Panc1 (cell line): ENCODE measurements around the gene CCDC71. TPM values are rescaled to one million over a fixed set of nuclear protein-coding genes. Genes with fewer than 3 reads are reported as not detected.
A peak's percentile ranks its signal among the peaks of the same experiment; 100 is the strongest.

Experiments used
- ATAC-seq: fragments of 200-7000 bp; cut with Tn5 transposase; 2 replicates; pipeline ENCODE4 v1.9.1; 2020; ENCODE audit warnings: mild to moderate bottlenecking, moderate library complexity
- BruUV-seq: library from RNA; stranded (reverse); fragments of 400-500 nt; replicated peaks from 2 replicates; lab custom pipeline; 2021; lab: Mats Ljungman, UMichigan
- CTCF ChIA-PET: fragments of 300-600 bp; sonication (Branson Sonifier 250); formaldehyde crosslinking; loops from one replicate; lab custom pipeline; 2022; ENCODE audit warnings: antibody characterized with exemption; lab: Charles Lee
- POLR2A ChIA-PET: fragments of 300-600 bp; sonication (Branson Sonifier 250); formaldehyde crosslinking; loops from one replicate; lab custom pipeline; 2022; ENCODE audit warnings: antibody characterized with exemption; lab: Charles Lee
- DNase-seq: peaks from one replicate; pipeline ENCODE4 v3.0.0-alpha.2; 2010; ENCODE audit warnings: low read depth, low spot score
- H3K27ac ChIP-seq: 2 replicates; pipeline ENCODE4 v1.5.1; 2011; ENCODE audit warnings: mild to moderate bottlenecking, low read length, inconsistent platforms
- H3K27me3 ChIP-seq: fragments of 200-500 bp; sonication (Bioruptor generic); 2 replicates; pipeline ENCODE4 v1.6.0; 2014; ENCODE audit warnings: low read length, inconsistent platforms; ENCODE audit not compliant: control insufficient read depth, insufficient read depth
- H3K36me3 ChIP-seq: fragments of 200-500 bp; sonication (Bioruptor generic); 2 replicates; pipeline ENCODE4 v1.5.1; 2014; ENCODE audit warnings: inconsistent platforms, mild to moderate bottlenecking, low read length, moderate library complexity; ENCODE audit not compliant: control insufficient read depth, insufficient read depth
- H3K4me1 ChIP-seq: 2 replicates; pipeline ENCODE4 v1.5.1; 2011; ENCODE audit warnings: inconsistent platforms, mild to moderate bottlenecking, low read length, moderate library complexity; ENCODE audit not compliant: control insufficient read depth, insufficient read depth
- H3K4me3 ChIP-seq, 2 experiments: 2 replicates each; pipeline ENCODE4 v1.5.1; 2011 to 2012; ENCODE audit warnings: low read depth in 2 of 2, low read length in 2 of 2, mild to moderate bottlenecking in 2 of 2, inconsistent platforms in 1 of 2, moderate library complexity in 1 of 2
- H3K9me3 ChIP-seq: fragments of 200-500 bp; sonication (Bioruptor generic); 2 replicates; pipeline ENCODE4 v1.5.1; 2014; ENCODE audit warnings: low read depth, mild to moderate bottlenecking, inconsistent platforms, low read length, moderate library complexity; ENCODE audit not compliant: control insufficient read depth, insufficient read depth
- POLR2AphosphoS5 ChIP-seq: IDR thresholded peaks from 2 replicates; pipeline ENCODE4 v1.6.1; 2012; ENCODE audit warnings: mild to moderate bottlenecking, low read depth, low read length, moderate library complexity
- SIN3A ChIP-seq: IDR thresholded peaks from 2 replicates; pipeline ENCODE4 v1.6.1; 2012; ENCODE audit warnings: low read depth, mild to moderate bottlenecking, low read length, moderate library complexity, borderline replicate concordance; ENCODE audit not compliant: insufficient read depth
- TCF7L2 ChIP-seq: IDR thresholded peaks from 2 replicates; pipeline ENCODE4 v1.6.1; 2011; ENCODE audit warnings: mild to moderate bottlenecking, low read depth, low read length, inconsistent platforms
- in situ Hi-C: cut with HindIII; loops from 2 replicates; pipeline ENCODE4 v1.10.0; 2016; ENCODE audit warnings: low sequenced_read_pairs, low pct_unique_long_range_greater_than_20kb
- intact Hi-C: fragments of 100-400 bp; cut with micrococcal nuclease; formaldehyde crosslinking; loops from one replicate; pipeline ENCODE4 v1.10.0; 2022; ENCODE audit not compliant: unreplicated experiment
- total RNA-seq: library from RNA; stranded (reverse); gene quantifications from one replicate; pipeline ENCODE4 v1.2.1, GENCODE V29; 2021; ENCODE audit not compliant: unreplicated experiment
- TF ChIP-seq, protein P1 (sequence below): fragments of 450-650 bp; IDR thresholded peaks from 2 replicates; pipeline ENCODE4 v1.5.1; 2017; ENCODE audit warnings: mild to moderate bottlenecking
- TF ChIP-seq, protein P2 (sequence below), 2 experiments: IDR thresholded peaks; 2 replicates each; pipeline ENCODE4 v1.6.1; 2011 to 2012; ENCODE audit warnings: low read depth in 2 of 2, control low read depth in 1 of 2, low read length in 1 of 2, mild to moderate bottlenecking in 1 of 2, moderate library complexity in 1 of 2; ENCODE audit not compliant: insufficient read depth in 1 of 2

Gene CCDC71
- total RNA-seq, 1 experiment from 2014 or later, result 14.1 TPM

DNA sequence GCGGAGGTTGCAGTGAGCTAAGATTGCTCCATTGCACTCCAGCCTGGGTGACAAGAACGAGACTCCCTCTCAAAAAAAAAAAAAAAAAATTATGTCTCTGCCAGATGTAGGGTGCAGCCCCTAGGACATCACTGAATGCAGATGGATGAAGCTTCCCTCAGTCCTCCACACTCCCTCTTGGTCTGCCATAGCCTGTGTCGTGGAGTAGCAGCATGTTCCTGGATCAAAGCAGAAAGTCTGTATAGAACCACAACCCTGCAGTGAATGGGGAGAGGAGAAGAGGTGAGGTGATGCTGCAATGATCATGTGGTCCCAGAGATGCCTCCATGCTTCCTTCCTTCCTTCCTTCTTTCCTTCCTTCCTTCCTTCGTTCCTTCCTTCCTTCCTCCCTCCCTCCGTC is 18.0 kb downstream of the CCDC71 start:
- POLR2A ChIA-PET, result no interaction called here
- in situ Hi-C loops, result no loop called here

DNA sequence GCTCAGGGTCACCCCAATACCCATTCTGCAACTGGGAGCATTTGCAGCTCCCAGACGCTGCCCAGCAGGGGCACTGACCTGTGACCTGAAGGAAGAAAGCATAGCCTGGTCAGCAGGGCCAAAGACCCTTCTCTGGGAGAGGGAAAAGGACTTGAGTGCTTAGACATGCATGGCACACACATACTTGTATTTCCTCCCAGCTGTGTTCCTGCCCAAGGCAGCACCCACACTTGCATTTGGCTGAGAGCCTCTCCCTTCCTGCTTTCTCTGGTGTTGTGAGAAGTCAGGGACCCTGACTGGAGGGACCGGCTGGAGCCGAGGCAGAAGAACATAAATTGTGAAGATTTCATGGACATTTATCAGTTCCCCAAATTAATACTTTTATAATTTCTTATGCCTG is 26.1 kb downstream of the CCDC71 start:
- TF ChIP-seq TCF7L2, result no peak
- TF ChIP-seq POLR2AphosphoS5, result no peak
- TF ChIP-seq, protein P1, sequence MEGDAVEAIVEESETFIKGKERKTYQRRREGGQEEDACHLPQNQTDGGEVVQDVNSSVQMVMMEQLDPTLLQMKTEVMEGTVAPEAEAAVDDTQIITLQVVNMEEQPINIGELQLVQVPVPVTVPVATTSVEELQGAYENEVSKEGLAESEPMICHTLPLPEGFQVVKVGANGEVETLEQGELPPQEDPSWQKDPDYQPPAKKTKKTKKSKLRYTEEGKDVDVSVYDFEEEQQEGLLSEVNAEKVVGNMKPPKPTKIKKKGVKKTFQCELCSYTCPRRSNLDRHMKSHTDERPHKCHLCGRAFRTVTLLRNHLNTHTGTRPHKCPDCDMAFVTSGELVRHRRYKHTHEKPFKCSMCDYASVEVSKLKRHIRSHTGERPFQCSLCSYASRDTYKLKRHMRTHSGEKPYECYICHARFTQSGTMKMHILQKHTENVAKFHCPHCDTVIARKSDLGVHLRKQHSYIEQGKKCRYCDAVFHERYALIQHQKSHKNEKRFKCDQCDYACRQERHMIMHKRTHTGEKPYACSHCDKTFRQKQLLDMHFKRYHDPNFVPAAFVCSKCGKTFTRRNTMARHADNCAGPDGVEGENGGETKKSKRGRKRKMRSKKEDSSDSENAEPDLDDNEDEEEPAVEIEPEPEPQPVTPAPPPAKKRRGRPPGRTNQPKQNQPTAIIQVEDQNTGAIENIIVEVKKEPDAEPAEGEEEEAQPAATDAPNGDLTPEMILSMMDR, result no peak
- no peak for TF ChIP-seq SIN3A
- TF ChIP-seq, protein P2, sequence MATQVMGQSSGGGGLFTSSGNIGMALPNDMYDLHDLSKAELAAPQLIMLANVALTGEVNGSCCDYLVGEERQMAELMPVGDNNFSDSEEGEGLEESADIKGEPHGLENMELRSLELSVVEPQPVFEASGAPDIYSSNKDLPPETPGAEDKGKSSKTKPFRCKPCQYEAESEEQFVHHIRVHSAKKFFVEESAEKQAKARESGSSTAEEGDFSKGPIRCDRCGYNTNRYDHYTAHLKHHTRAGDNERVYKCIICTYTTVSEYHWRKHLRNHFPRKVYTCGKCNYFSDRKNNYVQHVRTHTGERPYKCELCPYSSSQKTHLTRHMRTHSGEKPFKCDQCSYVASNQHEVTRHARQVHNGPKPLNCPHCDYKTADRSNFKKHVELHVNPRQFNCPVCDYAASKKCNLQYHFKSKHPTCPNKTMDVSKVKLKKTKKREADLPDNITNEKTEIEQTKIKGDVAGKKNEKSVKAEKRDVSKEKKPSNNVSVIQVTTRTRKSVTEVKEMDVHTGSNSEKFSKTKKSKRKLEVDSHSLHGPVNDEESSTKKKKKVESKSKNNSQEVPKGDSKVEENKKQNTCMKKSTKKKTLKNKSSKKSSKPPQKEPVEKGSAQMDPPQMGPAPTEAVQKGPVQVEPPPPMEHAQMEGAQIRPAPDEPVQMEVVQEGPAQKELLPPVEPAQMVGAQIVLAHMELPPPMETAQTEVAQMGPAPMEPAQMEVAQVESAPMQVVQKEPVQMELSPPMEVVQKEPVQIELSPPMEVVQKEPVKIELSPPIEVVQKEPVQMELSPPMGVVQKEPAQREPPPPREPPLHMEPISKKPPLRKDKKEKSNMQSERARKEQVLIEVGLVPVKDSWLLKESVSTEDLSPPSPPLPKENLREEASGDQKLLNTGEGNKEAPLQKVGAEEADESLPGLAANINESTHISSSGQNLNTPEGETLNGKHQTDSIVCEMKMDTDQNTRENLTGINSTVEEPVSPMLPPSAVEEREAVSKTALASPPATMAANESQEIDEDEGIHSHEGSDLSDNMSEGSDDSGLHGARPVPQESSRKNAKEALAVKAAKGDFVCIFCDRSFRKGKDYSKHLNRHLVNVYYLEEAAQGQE (IDR thresholded peaks at IDR 0.05; ENCODE audit: insufficient read depth in 1 of 2, low read depth in 2 of 2, low read length in 1 of 2), result no peak

More for the DNA sequence above, 18.0 kb downstream of the CCDC71 start:
- DNase-seq (no peak), ATAC-seq (0 out of 2 replicates have a peak, but pooled peaks have one; percentile 51)
- no TSS peak for BruUV-seq
- no peaks in the 10 kb centered on the region for H3K9me3 ChIP-seq
- H3K27ac ChIP-seq, result no peak overlapping the region
- no peaks in the 10 kb centered on the region for H3K27me3 ChIP-seq
- TF ChIP-seq POLR2AphosphoS5, result no peak
- TF ChIP-seq, protein P2 (IDR thresholded peaks at IDR 0.05; ENCODE audit: insufficient read depth in 1 of 2, low read depth in 2 of 2, low read length in 1 of 2), result no peak
- no peak for TF ChIP-seq TCF7L2
- TF ChIP-seq SIN3A, result no peak
- TF ChIP-seq, protein P1, result no peak
- intact Hi-C loops, result no loop called here
- H3K4me1 ChIP-seq, result no peaks in the 10 kb centered on the region
- H3K36me3 ChIP-seq, result no peaks in the 10 kb centered on the region
- no peak overlapping the region for H3K4me3 ChIP-seq
- CTCF ChIA-PET, result no interaction called here

More for the DNA sequence above, 26.1 kb downstream of the CCDC71 start:
- H3K36me3 ChIP-seq, result no peaks in the 10 kb centered on the region
- ChIA-PET CTCF (interaction anchor here (0.7 kb wide), 1 partner anchor 19 kb away, joined by 3 read pairs; no protein-coding TSS in a partner anchor), POLR2A (no interaction called here)
- no peaks in the 10 kb centered on the region for H3K27me3 ChIP-seq
- DNase-seq (no peak), ATAC-seq (no peak)
- intact Hi-C loops (no loop called here), in situ Hi-C loops (no loop called here)
- no peaks in the 10 kb centered on the region for H3K9me3 ChIP-seq
- H3K4me3 ChIP-seq, result no peak overlapping the region
- peaks cover 2% of the 10 kb centered on the region; the same call in 1 of the 2 replicates for H3K4me1 ChIP-seq
- no TSS peak for BruUV-seq
- no peak overlapping the region for H3K27ac ChIP-seq
